ENCODE data around the gene ANAPC13. TPM values are rescaled to one million over a fixed set of nuclear protein-coding genes. Genes with fewer than 3 reads are reported as not detected.
A peak's percentile ranks its signal among the peaks of the same experiment; 100 is the strongest.

The ANAPC13 gene
- total RNA-seq, 1 experiment from 2014 or later, result 76.2 TPM

DNA sequence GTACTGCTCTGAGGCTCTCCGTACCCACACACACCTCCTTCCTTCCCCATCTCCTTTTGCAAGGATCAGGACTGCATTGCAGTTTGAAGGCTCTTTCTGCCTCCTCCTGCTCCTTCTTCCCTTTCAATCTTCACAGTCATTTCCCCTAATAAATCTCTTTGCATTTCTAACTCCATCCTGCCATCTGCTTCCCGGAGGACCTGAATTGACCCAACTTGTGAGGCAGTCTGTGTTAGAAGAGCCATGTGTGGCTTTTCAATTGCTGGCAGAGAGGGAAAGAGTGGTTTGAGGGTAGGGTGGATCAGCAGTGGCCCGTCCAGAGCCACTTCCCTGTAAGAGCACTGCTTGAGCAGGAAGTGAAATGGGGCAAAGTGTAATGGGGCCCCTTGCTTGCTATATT, 35.8 kb downstream of the ANAPC13 start:
- no peaks in the 10 kb centered on the region for H3K4me1 ChIP-seq
- no peak for DNase-seq
- peaks cover 3% of the 10 kb centered on the region; the same call in 1 of the 2 replicates for H3K9me3 ChIP-seq (replicated peaks)
- no peak overlapping the region for H3K27ac ChIP-seq
- H3K36me3 ChIP-seq, result no peaks in the 10 kb centered on the region; the same call in 1 of the 2 replicates
- H3K27me3 ChIP-seq, result no peaks in the 10 kb centered on the region; the same call in 1 of the 2 replicates
- no peak overlapping the region for H3K4me3 ChIP-seq

GRCh38 chr3:134449277-134449676, 36.5 kb downstream of the ANAPC13 start:
- peaks cover 3% of the 10 kb centered on the region; the same call in 1 of the 2 replicates for H3K27me3 ChIP-seq
- peak; percentile 43 to 52 for DNase-seq
- H3K27ac ChIP-seq, result no peak overlapping the region
- H3K4me3 ChIP-seq, result no peak overlapping the region
- peaks cover 4% of the 10 kb centered on the region; the same call in 1 of the 2 replicates for H3K9me3 ChIP-seq (replicated peaks)
- no peaks in the 10 kb centered on the region; the same call in 1 of the 2 replicates for H3K36me3 ChIP-seq
- no peaks in the 10 kb centered on the region; the same call in 1 of the 2 replicates for H3K4me1 ChIP-seq

DNA sequence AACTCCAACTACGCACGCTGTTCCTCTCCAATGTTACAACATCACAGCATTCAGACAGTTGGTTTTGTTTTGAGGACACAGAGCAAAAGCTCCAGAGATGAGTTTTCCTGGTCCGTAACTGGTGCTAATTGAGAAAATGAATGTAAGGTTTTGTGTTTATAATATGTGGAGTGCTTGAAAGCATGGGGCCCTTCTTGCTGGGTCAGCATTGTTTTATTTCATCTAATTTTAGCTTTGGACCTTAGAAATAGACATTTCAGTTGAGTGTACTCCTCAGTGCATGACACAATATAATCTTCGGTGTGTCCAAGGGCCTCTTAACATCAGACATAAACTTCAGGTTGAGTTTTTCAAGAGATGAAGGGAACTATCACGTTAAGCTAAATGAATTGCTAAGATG, 37.1 kb downstream of the ANAPC13 start:
- no peak for DNase-seq
- no peak overlapping the region for H3K4me3 ChIP-seq
- H3K36me3 ChIP-seq, result no peaks in the 10 kb centered on the region; the same call in 1 of the 2 replicates
- H3K27ac ChIP-seq, result no peak overlapping the region
- no peaks in the 10 kb centered on the region; the same call in 1 of the 2 replicates for H3K4me1 ChIP-seq
- H3K9me3 ChIP-seq (replicated peaks), result peaks cover 4% of the 10 kb centered on the region; the same call in 1 of the 2 replicates
- H3K27me3 ChIP-seq, result 0 out of 2 replicates have a peak, but pooled peaks cover 3% of the 10 kb centered on the region

DNA sequence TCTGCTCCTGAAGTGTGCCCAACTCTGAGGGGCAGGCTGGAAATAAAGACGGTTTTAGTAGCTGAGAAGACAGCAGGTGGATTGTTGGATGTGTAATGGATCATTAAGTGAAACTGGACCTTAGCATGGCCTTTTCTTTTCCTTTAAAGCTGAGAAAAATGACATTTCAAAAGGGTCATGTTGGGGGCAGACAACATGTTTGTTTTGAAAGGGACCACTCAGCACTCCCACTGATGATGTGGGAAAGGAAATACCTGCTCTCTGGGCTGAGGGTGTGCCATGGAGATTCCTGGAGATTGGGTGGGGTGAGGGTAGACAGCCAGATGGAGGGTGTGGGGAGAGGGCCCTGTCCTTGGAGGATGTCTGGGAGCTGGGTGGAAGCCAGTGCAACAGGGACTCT, 38.4 kb downstream of the ANAPC13 start:
- no peaks in the 10 kb centered on the region; the same call in 1 of the 2 replicates for H3K36me3 ChIP-seq
- no peak for DNase-seq

DNA sequence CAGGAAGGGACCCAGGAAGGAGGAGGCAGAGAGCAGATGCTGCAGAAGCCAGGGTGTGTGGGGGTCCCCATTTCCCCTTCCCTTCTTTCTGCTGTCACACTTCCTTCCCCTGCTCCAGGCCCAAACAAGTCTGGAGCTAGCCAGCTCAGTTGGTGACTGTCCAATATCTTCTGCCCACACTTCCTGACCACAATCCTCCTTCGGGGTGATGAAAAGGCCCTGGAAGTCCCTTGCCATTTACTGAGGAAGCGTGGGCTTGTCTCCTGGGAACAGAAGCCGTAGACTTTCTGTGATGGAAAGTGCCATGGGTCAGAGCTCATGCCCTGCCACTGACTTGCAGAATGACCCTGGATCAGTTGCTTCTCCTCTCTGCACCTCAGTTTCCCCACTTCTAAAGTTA, 39.0 kb downstream of the ANAPC13 start:
- no peaks in the 10 kb centered on the region; the same call in 1 of the 2 replicates for H3K4me1 ChIP-seq
- H3K36me3 ChIP-seq, result no peaks in the 10 kb centered on the region; the same call in 1 of the 2 replicates
- no peak overlapping the region for H3K4me3 ChIP-seq
- H3K27ac ChIP-seq, result no peak overlapping the region
- 0 out of 2 replicates have a peak, but pooled peaks cover 3% of the 10 kb centered on the region for H3K27me3 ChIP-seq
- H3K9me3 ChIP-seq (replicated peaks), result peaks cover 4% of the 10 kb centered on the region; the same call in 1 of the 2 replicates
- no peak for DNase-seq

More for the DNA sequence above, 38.4 kb downstream of the ANAPC13 start:
- no peak overlapping the region for H3K27ac ChIP-seq
- 0 out of 2 replicates have a peak, but pooled peaks cover 3% of the 10 kb centered on the region for H3K27me3 ChIP-seq
- no peak overlapping the region for H3K4me3 ChIP-seq
- peaks cover 4% of the 10 kb centered on the region; the same call in 1 of the 2 replicates for H3K9me3 ChIP-seq (replicated peaks)
- H3K4me1 ChIP-seq, result no peaks in the 10 kb centered on the region; the same call in 1 of the 2 replicates

- Histone ChIP-seq H3K4me3 (no peak overlapping the region), H3K27ac (no peak overlapping the region), H3K9me3 (replicated peaks) (peaks cover 4% of the 10 kb centered on the region; the same call in 1 of the 2 replicates), H3K36me3 (no peaks in the 10 kb centered on the region; the same call in 1 of the 2 replicates), H3K27me3 (peaks cover 3% of the 10 kb centered on the region; the same call in 1 of the 2 replicates), H3K4me1 (no peaks in the 10 kb centered on the region; the same call in 1 of the 2 replicates)
- DNase-seq, result peak in 1 of 2 experiments; percentile 13
These were observed 40.1 kb downstream of the ANAPC13 start for GRCh38 chr3:134445636-134446035.

DNA sequence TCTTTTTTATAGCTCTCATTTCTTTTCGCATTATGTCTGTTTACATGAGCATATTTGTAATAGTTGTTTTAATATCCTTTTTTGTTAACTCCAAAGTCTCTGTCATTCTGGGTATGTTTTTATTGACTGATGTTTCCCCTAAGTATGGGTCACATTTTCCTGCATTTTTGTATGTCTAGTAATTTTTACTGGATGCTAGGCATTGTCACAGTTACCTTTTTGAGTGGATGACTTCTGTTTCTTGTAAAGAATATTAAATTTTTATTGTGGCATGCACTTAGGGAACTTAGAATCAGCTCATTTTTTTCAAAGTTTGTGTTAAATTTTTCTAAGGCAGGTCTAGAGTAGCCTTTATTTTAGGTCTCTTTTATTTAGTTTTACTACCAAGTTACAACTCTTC, 40.7 kb downstream of the ANAPC13 start:
- Histone ChIP-seq H3K4me3 (no peak overlapping the region), H3K4me1 (no peaks in the 10 kb centered on the region; the same call in 1 of the 2 replicates), H3K27me3 (peaks cover 3% of the 10 kb centered on the region; the same call in 1 of the 2 replicates), H3K27ac (no peak overlapping the region), H3K36me3 (no peaks in the 10 kb centered on the region; the same call in 1 of the 2 replicates), H3K9me3 (replicated peaks) (peaks cover 4% of the 10 kb centered on the region; the same call in 1 of the 2 replicates)
- DNase-seq, result no peak

DNA sequence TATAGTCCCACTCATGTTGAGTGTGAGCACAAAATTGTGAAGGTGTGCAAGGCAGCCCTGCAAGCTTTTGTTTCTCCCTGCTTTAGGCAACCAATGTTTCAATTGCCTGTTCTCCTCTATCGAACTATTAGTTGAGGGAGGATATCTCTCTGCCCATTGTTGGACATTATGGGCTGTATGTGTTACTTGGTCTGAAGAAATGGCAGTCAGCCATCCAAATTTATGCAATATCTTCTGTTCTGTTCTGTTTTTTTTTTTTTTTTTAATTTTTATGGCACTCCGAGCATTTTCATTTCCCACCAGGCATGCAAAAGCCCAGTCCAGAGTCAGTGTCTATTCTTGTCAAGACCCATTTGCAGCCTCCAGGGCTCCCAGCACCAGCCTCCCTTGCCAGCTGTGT, 44.0 kb downstream of the ANAPC13 start:
- H3K27me3 ChIP-seq, result peaks cover 8% of the 10 kb centered on the region
- peaks cover 4% of the 10 kb centered on the region; the same call in 1 of the 2 replicates for H3K9me3 ChIP-seq (replicated peaks)
- H3K4me1 ChIP-seq, result no peaks in the 10 kb centered on the region; the same call in 1 of the 2 replicates
- no peak for DNase-seq
- no peaks in the 10 kb centered on the region; the same call in 1 of the 2 replicates for H3K36me3 ChIP-seq
- no peak overlapping the region for H3K4me3 ChIP-seq
- no peak overlapping the region for H3K27ac ChIP-seq

DNA sequence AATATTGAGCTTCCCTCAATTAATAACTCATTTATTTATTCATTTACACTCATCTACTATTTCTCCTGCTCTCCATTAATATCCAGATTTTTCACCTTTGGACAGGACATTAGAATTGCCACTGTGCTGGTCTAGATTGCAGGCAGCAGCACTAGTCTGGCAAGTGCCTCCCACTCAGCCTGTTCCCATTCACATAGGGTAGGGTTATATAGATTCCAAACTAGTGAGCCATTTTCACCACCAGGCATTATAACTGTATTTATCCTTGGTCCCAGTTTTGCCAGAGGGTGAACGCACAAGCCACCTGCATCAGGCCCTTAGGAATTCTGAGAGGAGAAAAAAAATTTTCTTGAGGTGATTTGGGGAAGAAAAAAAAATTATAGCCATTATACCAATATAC, 44.5 kb downstream of the ANAPC13 start:
- no peaks in the 10 kb centered on the region; the same call in 1 of the 2 replicates for H3K36me3 ChIP-seq

GRCh38 chr3:134437211-134437752, 48.5 kb downstream of the ANAPC13 start:
- Histone ChIP-seq H3K4me3 (no peak overlapping the region), H3K27ac (no peak overlapping the region), H3K36me3 (no peaks in the 10 kb centered on the region), H3K9me3 (replicated peaks) (no peaks in the 10 kb centered on the region), H3K4me1 (no peaks in the 10 kb centered on the region), H3K27me3 (peaks cover 4% of the 10 kb centered on the region)
- DNase-seq, result no peak

More for the DNA sequence above, 44.5 kb downstream of the ANAPC13 start:
- Histone ChIP-seq H3K27ac (no peak overlapping the region), H3K4me1 (no peaks in the 10 kb centered on the region; the same call in 1 of the 2 replicates), H3K4me3 (no peak overlapping the region), H3K9me3 (replicated peaks) (peaks cover 4% of the 10 kb centered on the region; the same call in 1 of the 2 replicates), H3K27me3 (peaks cover 8% of the 10 kb centered on the region)
- no peak for DNase-seq

GRCh38 chr3:134432236-134432635, 53.5 kb downstream of the ANAPC13 start:
- Histone ChIP-seq H3K4me3 (no peak overlapping the region), H3K36me3 (no peaks in the 10 kb centered on the region), H3K27ac (no peak overlapping the region), H3K9me3 (replicated peaks) (no peaks in the 10 kb centered on the region), H3K4me1 (peaks cover 4% of the 10 kb centered on the region), H3K27me3 (no peaks in the 10 kb centered on the region; the same call in 1 of the 2 replicates)
- no peak for DNase-seq

- DNase-seq, result no peak
- H3K4me3 ChIP-seq, result no peak overlapping the region
- H3K27me3 ChIP-seq, result no peaks in the 10 kb centered on the region; the same call in 1 of the 2 replicates
- H3K36me3 ChIP-seq, result no peaks in the 10 kb centered on the region
- H3K9me3 ChIP-seq (replicated peaks), result no peaks in the 10 kb centered on the region
- peaks cover 10% of the 10 kb centered on the region for H3K4me1 ChIP-seq
- no peak overlapping the region for H3K27ac ChIP-seq
These were observed 54.8 kb downstream of the ANAPC13 start for GRCh38 chr3:134430950-134431445.

DNA sequence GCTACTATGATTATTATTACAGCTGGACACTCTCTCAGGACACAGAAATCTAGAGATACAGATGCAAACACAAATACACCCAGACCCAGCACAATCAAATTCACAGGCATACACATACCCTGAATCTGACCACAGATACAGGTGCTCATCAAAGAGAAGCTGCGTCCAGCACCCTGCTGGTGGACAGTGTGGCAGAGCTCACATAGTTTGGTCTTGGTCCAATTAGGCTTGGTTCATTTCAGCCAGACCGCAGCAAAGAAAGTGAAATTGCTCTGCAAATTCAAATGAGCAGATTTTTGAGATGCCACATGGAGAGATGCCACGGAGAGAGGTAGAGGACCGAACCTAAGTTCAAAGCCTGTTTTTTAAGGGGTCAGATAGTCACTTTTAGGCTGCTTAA, 55.6 kb downstream of the ANAPC13 start:
- H3K27me3 ChIP-seq, result no peaks in the 10 kb centered on the region; the same call in 1 of the 2 replicates
- no peak overlapping the region for H3K4me3 ChIP-seq
- no peak overlapping the region for H3K27ac ChIP-seq
- peaks cover 10% of the 10 kb centered on the region for H3K4me1 ChIP-seq
- no peaks in the 10 kb centered on the region for H3K9me3 ChIP-seq (replicated peaks)
- no peak for DNase-seq
- H3K36me3 ChIP-seq, result no peaks in the 10 kb centered on the region

DNA sequence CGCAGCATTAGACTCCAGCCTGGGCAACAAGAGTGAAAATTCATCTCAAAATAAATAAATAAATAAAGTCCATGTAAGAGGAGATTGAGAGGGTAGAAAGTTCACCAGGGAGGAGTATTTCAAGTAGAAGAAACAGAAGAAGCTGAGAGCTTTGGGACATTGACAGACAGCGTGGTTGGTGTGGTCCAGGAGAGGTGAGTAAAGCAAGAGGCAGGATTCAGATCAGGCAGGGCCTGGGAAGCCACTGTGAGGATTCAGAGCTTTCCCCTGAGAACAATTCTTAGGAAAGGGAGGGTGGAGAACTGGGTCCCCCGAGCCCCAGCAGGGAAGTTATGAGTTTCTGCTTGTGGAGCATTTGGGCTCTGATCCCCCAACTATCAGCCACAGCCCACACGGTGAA, 57.4 kb downstream of the ANAPC13 start:
- DNase-seq, result no peak
- H3K27ac ChIP-seq, result no peak overlapping the region
- H3K36me3 ChIP-seq, result no peaks in the 10 kb centered on the region
- peaks cover 12% of the 10 kb centered on the region for H3K4me1 ChIP-seq
- H3K9me3 ChIP-seq (replicated peaks), result no peaks in the 10 kb centered on the region
- H3K4me3 ChIP-seq, result no peak overlapping the region
- no peaks in the 10 kb centered on the region; the same call in 1 of the 2 replicates for H3K27me3 ChIP-seq

All from SJCRH30 (cell line).